Measurements from ENCODE around the gene CDKAL1.

DNA sequence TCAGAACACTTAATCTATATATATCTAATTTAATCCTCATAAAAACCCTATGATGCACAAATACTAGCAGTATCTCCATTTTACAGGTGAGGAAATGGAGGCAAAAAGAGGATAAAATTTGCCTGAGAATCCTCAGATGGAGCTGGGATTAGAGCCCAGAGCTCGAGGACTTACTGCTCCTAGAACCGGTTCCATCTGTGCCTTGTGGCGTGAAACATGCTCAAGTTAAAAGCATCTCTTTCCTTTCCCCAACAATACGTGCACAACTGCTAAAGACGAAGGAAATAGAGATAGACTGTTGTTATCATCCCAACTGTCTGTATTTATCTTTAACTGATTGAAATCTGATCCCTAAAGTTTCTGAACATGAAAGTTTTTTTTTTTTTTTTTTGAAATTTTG is 691.7 kb downstream of the CDKAL1 start:
- TF ChIP-seq, protein P1, sequence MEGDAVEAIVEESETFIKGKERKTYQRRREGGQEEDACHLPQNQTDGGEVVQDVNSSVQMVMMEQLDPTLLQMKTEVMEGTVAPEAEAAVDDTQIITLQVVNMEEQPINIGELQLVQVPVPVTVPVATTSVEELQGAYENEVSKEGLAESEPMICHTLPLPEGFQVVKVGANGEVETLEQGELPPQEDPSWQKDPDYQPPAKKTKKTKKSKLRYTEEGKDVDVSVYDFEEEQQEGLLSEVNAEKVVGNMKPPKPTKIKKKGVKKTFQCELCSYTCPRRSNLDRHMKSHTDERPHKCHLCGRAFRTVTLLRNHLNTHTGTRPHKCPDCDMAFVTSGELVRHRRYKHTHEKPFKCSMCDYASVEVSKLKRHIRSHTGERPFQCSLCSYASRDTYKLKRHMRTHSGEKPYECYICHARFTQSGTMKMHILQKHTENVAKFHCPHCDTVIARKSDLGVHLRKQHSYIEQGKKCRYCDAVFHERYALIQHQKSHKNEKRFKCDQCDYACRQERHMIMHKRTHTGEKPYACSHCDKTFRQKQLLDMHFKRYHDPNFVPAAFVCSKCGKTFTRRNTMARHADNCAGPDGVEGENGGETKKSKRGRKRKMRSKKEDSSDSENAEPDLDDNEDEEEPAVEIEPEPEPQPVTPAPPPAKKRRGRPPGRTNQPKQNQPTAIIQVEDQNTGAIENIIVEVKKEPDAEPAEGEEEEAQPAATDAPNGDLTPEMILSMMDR (IDR thresholded peaks at IDR 0.05): no peak
- TF ChIP-seq POLR2AphosphoS5 (IDR thresholded peaks at IDR 0.05; ENCODE audit: insufficient read depth in 1 of 2, low read depth in 1 of 2) (no peak), POLR2A (IDR thresholded peaks at IDR 0.05) (no peak)

Data from vagina (tissue), 2 donors.